ENCODE results near the gene SIRT2.

Gene SIRT2

GRCh38 chr19:38919837-38920601 is 20.6 kb upstream of the SIRT2 start:
- DNase-seq, result no peak

GRCh38 chr19:38918526-38918925 is 19.1 kb upstream of the SIRT2 start:
- no peak for DNase-seq

DNA sequence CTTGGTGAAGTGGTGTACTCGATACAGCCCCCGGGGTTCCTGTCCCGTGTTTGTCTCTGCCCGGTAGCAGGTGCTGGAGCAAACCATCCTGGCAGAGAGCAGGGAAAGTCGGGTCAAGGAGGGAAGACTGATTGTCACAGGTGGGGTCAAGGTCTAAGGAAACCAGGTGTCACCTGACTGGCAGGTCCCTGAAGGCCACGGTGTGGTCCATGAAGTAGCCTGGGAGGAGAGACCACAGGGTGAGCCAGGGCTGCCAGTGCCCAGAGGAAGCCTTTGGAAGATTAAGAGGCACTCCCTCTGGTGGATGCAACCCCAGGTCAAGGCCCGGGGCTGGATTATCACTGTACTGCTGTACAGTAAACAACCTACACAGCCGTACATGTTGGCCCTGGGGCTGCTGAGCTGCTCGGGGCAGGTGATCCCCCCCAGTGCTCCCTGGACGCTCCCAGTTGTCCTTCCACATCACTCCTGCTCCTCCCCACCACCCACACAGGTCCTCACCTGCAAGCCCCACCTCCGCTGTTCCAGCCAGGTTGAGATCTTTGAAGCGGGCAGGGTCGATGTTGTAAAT is 18.6 kb upstream of the SIRT2 start:
- DNase-seq, result no peak

- no peak for DNase-seq
Observed at GRCh38 chr19:38917516-38917915, 18.1 kb upstream of the SIRT2 start.

DNA sequence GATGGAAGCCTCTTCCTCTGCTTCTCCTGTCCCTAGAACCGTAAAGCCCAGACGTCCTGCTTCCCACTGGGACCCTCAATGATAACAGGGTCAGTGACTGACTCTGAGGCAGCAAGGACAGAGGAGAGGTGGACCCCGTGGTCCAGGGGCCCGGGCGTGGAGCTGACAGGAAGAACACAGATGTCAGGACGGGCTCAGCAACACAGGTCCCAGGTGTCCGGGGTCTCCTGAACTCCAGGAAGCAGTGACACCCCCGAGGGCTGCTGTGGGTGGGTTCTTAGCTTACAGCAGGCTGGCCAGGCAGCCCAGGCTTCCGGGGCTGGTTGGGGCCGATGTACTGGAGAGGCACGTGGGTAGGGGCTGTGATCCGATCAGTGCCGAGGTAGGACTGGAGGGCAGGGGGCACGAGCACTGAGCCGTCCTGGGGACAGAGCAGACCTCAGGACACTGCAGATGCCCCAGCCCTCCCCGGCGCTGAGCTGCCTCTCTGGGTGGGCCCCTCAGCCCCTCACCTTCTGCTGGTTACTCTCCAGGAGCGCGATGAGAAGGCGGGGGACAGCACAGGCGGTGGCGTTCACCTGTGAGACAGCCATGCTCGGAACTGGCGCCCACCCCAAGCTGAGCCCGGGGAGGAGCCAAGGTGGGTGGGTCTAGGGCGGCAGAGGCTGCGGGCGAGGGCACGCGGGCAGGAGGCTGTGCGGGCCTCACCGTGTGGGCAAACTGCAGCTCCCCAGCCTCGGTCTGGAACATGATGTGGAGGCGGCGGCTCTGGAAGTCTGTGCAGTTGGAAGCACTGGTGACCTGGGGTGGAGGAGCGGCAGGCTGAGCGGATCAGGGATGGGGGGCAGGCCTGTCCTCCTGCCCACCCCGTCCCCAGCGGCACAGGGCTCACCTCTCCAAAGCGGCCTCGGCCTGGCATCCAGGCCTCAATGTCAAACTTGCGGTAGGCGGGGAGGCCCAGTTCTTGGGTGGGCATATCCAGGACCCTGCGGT is 16.2 kb upstream of the SIRT2 start:
- DNase-seq, result no peak

- no peak for DNase-seq
Observed at GRCh38 chr19:38913958-38914357, 14.5 kb upstream of the SIRT2 start.

GRCh38 chr19:38912600-38913514 is 13.4 kb upstream of the SIRT2 start:
- no peak for DNase-seq

GRCh38 chr19:38911388-38912001 is 12.1 kb upstream of the SIRT2 start:
- DNase-seq, result no peak

DNA sequence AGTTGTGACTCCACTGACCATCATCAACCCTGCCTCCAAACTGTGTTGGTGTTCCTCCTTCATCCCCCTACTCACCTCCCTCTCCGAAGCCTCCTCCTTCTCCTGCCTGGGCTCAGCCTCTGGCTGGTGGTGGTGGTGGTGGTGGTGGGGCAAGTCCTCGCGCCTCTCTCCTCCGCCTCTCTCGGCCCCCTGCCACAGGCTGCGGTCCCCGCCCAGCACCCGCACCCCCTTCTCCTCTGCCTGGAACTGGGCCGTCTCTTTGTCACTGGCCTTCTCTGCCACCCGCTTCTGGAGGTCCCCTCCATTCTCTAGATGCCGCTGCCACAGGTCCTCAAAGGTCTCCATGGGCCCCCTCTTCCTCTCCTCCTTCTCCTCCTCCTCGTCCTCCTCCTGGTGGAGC is 11.1 kb upstream of the SIRT2 start:
- DNase-seq, result no peak

- no peak for DNase-seq
Observed at GRCh38 chr19:38908911-38909310, 9.5 kb upstream of the SIRT2 start.

- DNase-seq, result no peak
Observed at GRCh38 chr19:38907670-38908069, 8.3 kb upstream of the SIRT2 start.

- no peak for DNase-seq
Observed at GRCh38 chr19:38907227-38907626, 7.8 kb upstream of the SIRT2 start.

DNA sequence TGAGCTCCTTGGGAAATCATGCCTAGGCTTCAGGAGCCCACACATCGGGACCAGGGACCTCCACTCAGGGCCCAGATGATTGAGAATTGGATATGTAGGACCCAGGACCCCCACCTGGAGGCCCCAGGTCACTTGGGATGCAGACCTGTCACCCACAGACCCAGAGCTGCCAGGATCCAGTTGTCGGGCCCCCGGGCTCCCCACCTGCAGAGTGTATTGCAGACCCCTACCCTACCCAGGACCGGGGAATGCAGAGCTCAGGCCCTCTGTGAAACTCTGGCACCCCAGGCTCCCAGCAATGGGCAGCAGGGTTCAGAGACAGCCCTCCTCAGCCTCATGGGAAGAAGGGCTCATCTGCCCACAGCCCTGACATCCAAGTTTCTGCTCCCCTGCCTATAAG is 6.2 kb upstream of the SIRT2 start:
- DNase-seq, result no peak

DNA sequence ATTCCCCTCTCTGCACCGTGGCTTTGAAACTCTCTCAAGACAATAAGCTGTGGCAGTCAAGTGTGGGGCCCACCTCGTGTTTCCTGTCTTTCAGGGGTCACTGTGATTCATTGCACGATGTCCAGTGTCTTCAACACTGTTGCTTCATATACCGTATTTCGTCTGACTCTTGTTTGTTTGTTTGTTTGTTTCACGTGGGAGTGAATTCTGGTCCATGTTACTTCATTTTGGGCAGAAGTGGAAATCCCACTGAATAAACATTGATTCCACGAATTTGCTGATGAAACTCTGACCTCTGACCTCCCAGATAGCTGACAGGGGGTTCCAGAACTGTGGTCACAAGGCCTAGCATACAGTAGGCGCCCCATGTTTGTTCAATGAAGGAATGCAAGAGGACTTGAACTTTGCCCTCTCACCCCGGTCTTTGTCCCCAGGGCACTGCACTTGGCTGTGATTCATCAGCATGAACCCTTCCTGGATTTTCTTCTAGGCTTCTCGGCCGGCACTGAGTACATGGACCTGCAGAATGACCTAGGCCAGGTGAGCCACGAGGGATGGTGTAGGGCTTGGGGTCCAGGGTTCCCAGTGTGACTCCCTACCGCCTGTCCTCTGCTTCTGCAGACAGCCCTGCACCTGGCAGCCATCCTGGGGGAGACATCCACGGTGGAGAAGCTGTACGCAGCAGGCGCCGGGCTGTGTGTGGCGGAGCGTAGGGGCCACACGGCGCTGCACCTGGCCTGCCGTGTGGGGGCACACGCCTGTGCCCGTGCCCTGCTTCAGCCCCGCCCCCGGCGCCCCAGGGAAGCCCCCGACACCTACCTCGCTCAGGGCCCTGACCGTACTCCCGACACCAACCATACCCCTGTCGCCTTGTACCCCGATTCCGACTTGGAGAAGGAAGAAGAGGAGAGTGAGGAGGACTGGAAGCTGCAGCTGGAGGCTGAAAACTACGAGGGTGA is 5.4 kb upstream of the SIRT2 start:
- no peak for DNase-seq

DNA sequence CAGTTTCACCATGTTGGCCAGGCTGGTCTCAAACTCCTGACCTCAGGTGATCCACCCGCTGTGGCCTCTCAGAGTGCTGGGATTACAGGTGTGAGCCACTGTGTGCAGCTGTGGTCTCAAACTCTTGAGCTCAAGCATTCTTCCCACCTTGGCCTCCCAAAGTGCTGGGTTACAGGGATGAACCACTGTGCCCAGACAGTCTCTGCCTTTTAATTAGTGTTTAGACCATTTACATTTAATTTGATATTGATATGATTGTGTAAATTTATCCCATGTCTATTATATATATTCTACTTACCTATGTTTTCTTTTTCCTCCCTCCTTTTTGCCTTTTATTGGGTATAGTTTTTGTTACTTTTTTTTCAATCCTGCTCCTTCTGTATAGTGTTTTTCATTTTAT is 2.3 kb upstream of the SIRT2 start:
- DNase-seq, result no peak

DNA sequence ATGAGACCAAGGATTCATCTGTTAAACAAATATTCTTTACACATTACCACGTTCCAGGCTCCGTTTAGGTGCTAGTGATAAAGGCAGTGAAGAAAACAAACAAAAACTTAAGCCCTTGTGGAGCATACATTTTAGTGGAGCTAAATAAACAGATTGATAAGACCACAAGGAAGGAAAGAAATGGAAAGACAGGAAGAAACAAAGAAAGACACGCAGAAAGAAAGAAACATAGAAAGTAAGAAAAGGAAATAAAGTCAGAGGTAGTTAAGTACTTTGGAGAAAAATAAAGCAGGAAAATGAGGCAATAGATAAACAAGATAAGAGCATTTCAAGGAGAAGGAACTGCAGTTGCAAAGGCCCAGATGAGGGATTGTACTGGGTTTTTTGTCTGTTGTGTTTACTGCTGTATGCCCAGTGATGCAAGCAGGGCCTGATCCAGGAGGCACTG is 1.3 kb upstream of the SIRT2 start:
- no peak for DNase-seq

- no peak for DNase-seq
Observed at GRCh38 chr19:38900202-38900629, 798 bp upstream of the SIRT2 start.

DNA sequence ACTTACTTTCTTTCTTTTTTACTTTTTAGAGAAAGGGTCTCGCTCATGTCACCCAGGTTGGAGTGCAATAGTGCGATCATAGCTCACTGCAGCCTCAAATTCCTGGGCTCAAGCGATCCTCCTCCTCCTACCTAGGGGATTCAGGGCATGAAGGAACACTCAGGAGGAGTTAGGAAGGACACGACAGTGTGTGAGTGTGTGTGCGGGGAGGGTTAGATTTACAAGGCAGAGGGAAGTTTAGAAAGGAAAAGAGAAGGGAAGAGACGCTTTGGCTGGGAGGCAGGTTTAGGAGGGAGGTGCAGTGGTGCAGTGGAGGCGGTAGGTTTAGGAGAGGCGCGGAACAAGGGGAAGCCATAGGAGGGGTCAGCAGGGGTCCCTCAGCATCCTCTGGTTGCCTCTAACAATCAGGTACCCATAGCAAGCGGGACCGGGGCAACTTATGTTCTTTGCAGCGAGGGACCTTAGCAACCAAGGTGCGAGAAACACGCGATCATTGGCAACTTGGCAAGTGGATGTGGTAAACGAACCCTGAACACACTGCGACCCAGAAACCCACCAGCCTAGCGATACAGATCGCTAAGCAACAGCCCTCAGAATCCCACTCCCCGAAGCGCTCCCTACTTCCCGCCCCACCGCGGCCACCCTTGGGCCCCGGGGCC is 501 bp downstream of the SIRT2 start:
- DNase-seq, result no peak

GRCh38 chr19:38894968-38895367 is 4.5 kb downstream of the SIRT2 start:
- no peak for DNase-seq

DNA sequence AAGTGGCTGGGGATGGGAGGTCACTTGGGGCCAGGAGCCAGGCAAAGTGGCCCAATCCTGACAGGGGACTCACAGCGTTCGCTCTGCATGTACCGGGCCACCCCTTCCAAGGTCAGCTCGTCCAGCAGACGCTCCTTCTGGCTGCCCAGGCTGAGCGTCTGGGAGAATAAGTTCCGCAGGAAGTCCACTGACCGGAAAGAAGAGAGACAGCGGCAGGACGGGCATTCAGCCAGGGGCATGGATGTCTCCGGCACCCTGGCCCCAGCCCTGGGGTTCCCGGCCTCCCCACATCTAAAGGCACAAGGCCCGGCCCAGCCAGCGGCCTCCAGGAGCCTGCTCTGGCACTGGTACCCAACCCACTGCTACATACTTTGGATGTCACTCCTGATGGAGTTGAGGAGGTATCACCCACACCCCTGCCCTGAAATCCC is 6.1 kb downstream of the SIRT2 start:
- DNase-seq, result no peak
